Left ventricle myocardium inferior (tissue), 1 donor: ENCODE results near the gene ZNF714. TPM values are rescaled to one million over a fixed set of nuclear protein-coding genes. Genes with fewer than 3 reads are reported as not detected.
"Not testable (repeated sequence)": the region's sequence is repeated elsewhere in the genome, so short reads cannot be mapped to it uniquely, and the experiment has no call there.

Experiments used
- DNase-seq: peaks from one replicate; pipeline ENCODE4 v3.0.0-alpha.2; 2020
- H3K27ac ChIP-seq: fragments of 200-600 bp; replicated peaks from 2 replicates; pipeline ENCODE4 v1.8.0; 2021
- H3K27me3 ChIP-seq: fragments of 200-600 bp; 2 replicates; pipeline ENCODE4 v1.8.0; 2021; ENCODE audit warnings: low read depth
- H3K36me3 ChIP-seq: fragments of 200-600 bp; 2 replicates; pipeline ENCODE4 v1.8.0; 2021
- H3K4me1 ChIP-seq: fragments of 200-600 bp; 2 replicates; pipeline ENCODE4 v1.8.0; 2021
- H3K4me3 ChIP-seq: fragments of 200-600 bp; 2 replicates; pipeline ENCODE4 v1.8.0; 2021; ENCODE audit warnings: mild to moderate bottlenecking, moderate library complexity
- H3K9me3 ChIP-seq: fragments of 200-600 bp; replicated peaks from 2 replicates; pipeline ENCODE4 v1.8.0; 2021
- CTCF ChIP-seq: fragments of 200-600 bp; IDR thresholded peaks from 2 replicates; pipeline ENCODE4 v1.8.0; 2021; ENCODE audit warnings: antibody characterized with exemption, mild to moderate bottlenecking, borderline replicate concordance
- intact Hi-C: fragments of 100-400 bp; cut with micrococcal nuclease; formaldehyde crosslinking; loops from one replicate; pipeline ENCODE4 v1.11.0; 2022
- total RNA-seq: library from RNA; stranded (reverse); fragmentation: NEBNext Ultra II Directional; extraction: Animal tissue kit (Norgen Biotek cat#: 25700); gene quantifications from one replicate; pipeline ENCODE4 v1.2.1, GENCODE V29; 2021
- donor health status: DM: no; HTN: yes; CAD: no; lungs with severe emphysema.

Gene ZNF714
- total RNA-seq, 1 donor from 2014 or later, result 1.7 TPM

DNA sequence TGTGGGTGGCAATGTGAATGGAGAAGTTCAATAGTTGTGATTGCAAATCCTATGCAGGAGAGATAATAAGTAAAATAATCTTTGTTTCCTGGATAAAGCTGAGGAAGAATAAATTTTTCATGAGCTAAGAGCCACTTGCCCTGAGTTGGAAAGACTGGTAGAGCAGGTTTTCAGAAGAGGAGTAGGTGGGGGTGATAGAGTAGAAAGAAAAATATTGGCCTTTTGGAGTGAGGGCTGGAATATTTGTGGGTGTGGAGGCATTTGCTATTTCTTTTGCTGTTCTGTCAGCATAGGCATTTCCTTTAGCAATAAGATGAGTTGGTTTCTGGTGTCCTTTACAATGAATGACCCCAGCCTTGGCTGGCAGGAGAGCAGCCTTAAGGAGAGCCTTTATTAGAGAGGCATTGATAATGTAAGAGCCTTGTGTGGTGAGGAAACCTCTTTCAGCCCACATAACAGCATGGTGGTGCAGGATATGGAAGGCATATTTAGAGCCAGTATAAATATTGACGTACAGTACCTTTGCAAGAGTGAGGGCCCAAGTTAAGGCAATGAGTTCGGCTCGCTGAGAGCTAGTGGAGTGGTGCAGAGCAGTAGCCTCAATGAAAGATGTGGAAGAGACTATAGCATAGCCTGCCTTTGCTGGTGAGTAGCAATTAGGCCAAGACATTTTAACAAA is 48.2 kb downstream of the ZNF714 start:
- no peak overlapping the region for H3K27ac ChIP-seq
- H3K4me3 ChIP-seq, result no peak overlapping the region
- peaks cover 5% of the 10 kb centered on the region for H3K4me1 ChIP-seq
- H3K27me3 ChIP-seq, result no peaks in the 10 kb centered on the region
- DNase-seq, result no peak
- H3K36me3 ChIP-seq, result no peaks in the 10 kb centered on the region
- no peak for TF ChIP-seq CTCF
- peaks cover 5% of the 10 kb centered on the region for H3K9me3 ChIP-seq
- intact Hi-C loops, result no loop called here

DNA sequence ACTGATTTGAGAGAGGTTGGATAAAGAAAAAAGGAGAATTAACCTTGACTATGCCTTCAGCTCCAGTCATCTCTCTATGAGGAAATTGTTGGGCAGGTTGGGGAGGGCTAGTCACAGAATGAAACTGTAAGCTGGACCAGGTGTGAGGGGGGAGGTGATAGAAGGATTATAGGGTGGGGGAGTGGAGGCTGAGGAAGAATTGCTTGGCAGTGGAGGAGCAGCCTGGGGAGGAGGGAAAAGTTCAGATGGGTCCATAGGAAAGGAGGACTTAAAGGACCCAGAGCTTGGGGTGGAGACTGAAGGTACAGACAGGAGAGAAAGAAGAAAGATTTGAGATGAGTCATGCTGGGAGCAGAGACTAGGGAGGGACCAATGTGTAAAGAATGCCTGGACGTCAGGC is 51.6 kb downstream of the ZNF714 start:
- no peaks in the 10 kb centered on the region for H3K36me3 ChIP-seq
- no peak for TF ChIP-seq CTCF
- H3K27ac ChIP-seq, result no peak overlapping the region
- H3K27me3 ChIP-seq, result no peaks in the 10 kb centered on the region
- no peaks in the 10 kb centered on the region for H3K9me3 ChIP-seq
- no peak overlapping the region for H3K4me3 ChIP-seq
- intact Hi-C loops, result no loop called here
- DNase-seq, result no peak
- peaks cover 5% of the 10 kb centered on the region for H3K4me1 ChIP-seq

DNA sequence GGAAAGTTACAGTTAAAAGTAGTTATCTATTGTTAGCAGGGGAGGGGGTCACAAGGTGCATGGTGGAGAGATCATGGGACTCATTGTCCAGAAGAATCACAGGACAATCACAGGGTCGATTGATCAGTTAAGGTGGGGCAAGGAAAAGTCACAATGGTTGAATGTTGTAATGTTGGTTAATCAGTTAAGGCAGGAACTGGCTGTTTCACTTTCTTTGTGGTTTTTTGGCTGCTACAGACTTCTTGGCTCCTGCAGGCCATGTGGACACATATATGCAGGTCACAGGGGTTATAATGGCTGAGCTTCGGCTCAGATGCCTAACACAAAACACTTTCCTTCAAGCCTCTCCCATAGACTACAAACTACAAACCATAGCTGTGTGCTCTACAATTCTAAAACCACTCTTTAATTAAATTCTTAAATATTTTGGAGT is 52.9 kb downstream of the ZNF714 start:
- intact Hi-C loops, result no loop called here
- TF ChIP-seq CTCF, result no peak
- no peaks in the 10 kb centered on the region for H3K4me1 ChIP-seq
- no peak for DNase-seq
- H3K9me3 ChIP-seq, result no peaks in the 10 kb centered on the region
- H3K27me3 ChIP-seq, result no peaks in the 10 kb centered on the region
- no peak overlapping the region for H3K4me3 ChIP-seq
- H3K36me3 ChIP-seq, result no peaks in the 10 kb centered on the region
- H3K27ac ChIP-seq, result no peak overlapping the region

DNA sequence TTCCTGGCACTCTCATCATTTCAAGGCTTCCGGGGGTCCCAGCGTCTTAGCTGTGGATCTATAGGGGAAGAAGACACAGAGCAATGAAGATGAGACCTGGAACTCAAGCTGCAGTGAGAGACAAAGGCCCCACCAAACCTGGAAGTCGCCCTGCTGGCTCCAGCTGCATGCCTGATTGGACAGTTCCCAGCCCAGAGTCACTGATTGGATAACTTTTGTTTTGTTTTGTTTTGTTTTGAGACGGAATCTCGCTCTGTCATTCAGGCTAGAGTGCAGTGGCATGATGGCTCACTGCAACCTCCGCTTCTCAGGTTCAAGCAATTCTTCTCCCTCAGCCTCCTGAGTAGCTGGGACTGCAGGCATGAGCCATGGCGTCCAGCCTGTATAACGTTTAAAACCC is 53.4 kb downstream of the ZNF714 start:
- Histone ChIP-seq H3K36me3 (no peaks in the 10 kb centered on the region), H3K9me3 (no peaks in the 10 kb centered on the region), H3K27me3 (no peaks in the 10 kb centered on the region), H3K4me1 (no peaks in the 10 kb centered on the region), H3K4me3 (no peak overlapping the region), H3K27ac (no peak overlapping the region)
- no peak for TF ChIP-seq CTCF
- no peak for DNase-seq
- intact Hi-C loops, result no loop called here

DNA sequence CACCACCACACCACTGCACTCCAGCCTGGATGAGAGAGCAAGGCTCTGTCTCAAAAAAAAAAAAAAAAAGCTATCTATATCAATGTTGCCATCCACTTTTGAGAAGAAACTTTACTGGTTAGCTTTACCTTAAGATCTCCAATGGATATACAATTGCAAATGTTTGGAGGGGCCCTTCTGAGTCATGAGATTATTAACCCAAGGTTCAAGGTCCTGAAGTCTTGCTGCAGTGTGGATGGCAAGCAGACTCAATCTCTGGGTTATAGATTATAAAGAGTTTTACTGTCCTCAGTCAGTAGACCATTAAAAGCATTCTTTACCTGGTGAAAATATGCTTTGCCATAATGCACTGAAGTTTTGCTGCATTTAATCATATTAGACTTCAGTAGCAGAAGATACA is 56.1 kb downstream of the ZNF714 start:
- Histone ChIP-seq H3K4me1 (peaks cover 16% of the 10 kb centered on the region), H3K27ac (no peak overlapping the region), H3K9me3 (no peaks in the 10 kb centered on the region), H3K36me3 (no peaks in the 10 kb centered on the region), H3K4me3 (no peak overlapping the region), H3K27me3 (no peaks in the 10 kb centered on the region)
- no peak for TF ChIP-seq CTCF
- intact Hi-C loops, result no loop called here
- no peak for DNase-seq

DNA sequence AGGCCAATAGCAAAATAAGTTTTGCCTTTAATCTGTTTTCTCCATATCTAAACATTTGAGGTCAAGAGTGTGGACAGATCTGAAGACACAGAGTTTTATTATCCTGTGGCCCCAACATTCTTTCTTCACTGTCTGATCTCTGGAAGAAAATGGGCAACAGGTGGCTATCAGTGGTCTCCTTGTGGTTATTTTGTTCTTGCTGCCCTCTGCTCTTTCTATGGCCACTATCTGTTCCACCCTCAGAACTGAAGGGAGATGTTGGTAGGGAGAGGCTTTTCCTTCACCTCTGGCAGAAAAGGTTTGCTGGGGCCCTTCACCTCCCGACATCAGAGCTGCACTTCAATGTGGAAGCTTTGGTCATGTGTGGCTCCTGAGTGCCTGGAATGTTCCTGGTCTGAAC is 59.0 kb downstream of the ZNF714 start:
- peak overlapping the region; percentile 78 for H3K27ac ChIP-seq
- DNase-seq, H3K4me3 ChIP-seq, intact Hi-C loops, H3K9me3 ChIP-seq, H3K27me3 ChIP-seq: not testable (repeated sequence)
- peaks cover 23% of the 10 kb centered on the region for H3K36me3 ChIP-seq
- H3K4me1 ChIP-seq, result peaks cover 24% of the 10 kb centered on the region
